Tibial nerve (tissue), 4 donors: ENCODE measurements around the gene CHRDL2. TPM values are rescaled to one million over a fixed set of nuclear protein-coding genes. Genes with fewer than 3 reads are reported as not detected.
"Not testable (repeated sequence)": the region's sequence is repeated elsewhere in the genome, so short reads cannot be mapped to it uniquely, and the experiment has no call there.

Experiments
- DNase-seq, 2 donors: peaks; one replicate each; pipeline ENCODE4 v3.0.0-alpha.2; 2019; ENCODE audit warnings: low spot score in 2 of 2
- H3K27ac ChIP-seq, 4 donors: fragments of 200-600 bp; sonication (generic) in 3 of 4; one replicate each; pipeline ENCODE4 v1.5.1; 2017 to 2019; ENCODE audit warnings: mild to moderate bottlenecking in 1 of 4
- H3K27me3 ChIP-seq, 2 donors: fragments of 200-600 bp; sonication (generic) in 1 of 2; one replicate each; pipeline versions ENCODE4 v1.5.1 to v1.6.0; 2017 to 2019
- H3K36me3 ChIP-seq, 3 donors: fragments of 200-600 bp; sonication (generic); one replicate each; pipeline ENCODE4 v1.5.1; 2018 to 2019
- H3K4me1 ChIP-seq, 4 donors: fragments of 200-600 bp; sonication (generic) in 3 of 4; one replicate each; pipeline ENCODE4 v1.5.1; 2017 to 2019
- H3K4me3 ChIP-seq, 4 donors: fragments of 200-600 bp; sonication (generic) in 3 of 4; one replicate each; pipeline ENCODE4 v1.5.1; 2017 to 2019; ENCODE audit warnings: mild to moderate bottlenecking in 1 of 4, moderate library complexity in 1 of 4
- H3K9me3 ChIP-seq, 4 donors: fragments of 200-600 bp; sonication (generic) in 3 of 4; one replicate each; pipeline ENCODE4 v1.5.1; 2017 to 2019
- CTCF ChIP-seq, 5 experiments: fragments of 200-600 bp in 3 of 5; fragments of 450-650 bp in 2 of 5; sonication (generic) in 3 of 5; IDR thresholded peaks; one replicate each; pipeline ENCODE4 v1.5.1; 2016 to 2019; ENCODE audit warnings: antibody characterized with exemption in 5 of 5, mild to moderate bottlenecking in 3 of 5, moderate library complexity in 2 of 5
- EP300 ChIP-seq, 2 donors: sonication (generic); formaldehyde crosslinking; IDR thresholded peaks; one replicate each; pipeline ENCODE4 v1.6.1; 2017; ENCODE audit warnings: antibody characterized with exemption in 2 of 2, mild to moderate bottlenecking in 1 of 2
- POLR2A ChIP-seq, 2 donors: fragments of 450-650 bp; IDR thresholded peaks; one replicate each; pipeline ENCODE4 v1.6.1; 2017; ENCODE audit warnings: antibody characterized with exemption in 2 of 2, mild to moderate bottlenecking in 2 of 2, moderate library complexity in 2 of 2
- WGBS, 2 donors: methylation state at CpG; one replicate each; pipeline ENCODE4 v1.1.5; 2018; 5-methylcytosine and 5-hydroxymethylcytosine counted together
- total RNA-seq, 4 donors: library from RNA; depleted of rRNA; stranded (reverse); fragments of >200 nt; gene quantifications; one replicate each; pipeline ENCODE4 v1.1.0, GENCODE V29; 2016

The CHRDL2 gene
- total RNA-seq, 4 donors from 2014 or later = not detected

GRCh38 chr11:74769055-74769707 is 38.0 kb upstream of the CHRDL2 start:
- no peak for TF ChIP-seq CTCF (IDR thresholded peaks at IDR 0.05)
- no peak overlapping the region for H3K27ac ChIP-seq
- no peaks in the 10 kb centered on the region for H3K36me3 ChIP-seq
- WGBS, 2 donors = 83 to 88% methylated on average over 2 of the region's 2 CpGs
- H3K27me3 ChIP-seq = no peaks in the 10 kb centered on the region
- H3K9me3 ChIP-seq = no peaks in the 10 kb centered on the region
- no peak for DNase-seq
- H3K4me3 ChIP-seq = no peak overlapping the region
- H3K4me1 ChIP-seq = peaks cover 0 to 6% (median 2%) of the 10 kb centered on the region in 4 donors

DNA sequence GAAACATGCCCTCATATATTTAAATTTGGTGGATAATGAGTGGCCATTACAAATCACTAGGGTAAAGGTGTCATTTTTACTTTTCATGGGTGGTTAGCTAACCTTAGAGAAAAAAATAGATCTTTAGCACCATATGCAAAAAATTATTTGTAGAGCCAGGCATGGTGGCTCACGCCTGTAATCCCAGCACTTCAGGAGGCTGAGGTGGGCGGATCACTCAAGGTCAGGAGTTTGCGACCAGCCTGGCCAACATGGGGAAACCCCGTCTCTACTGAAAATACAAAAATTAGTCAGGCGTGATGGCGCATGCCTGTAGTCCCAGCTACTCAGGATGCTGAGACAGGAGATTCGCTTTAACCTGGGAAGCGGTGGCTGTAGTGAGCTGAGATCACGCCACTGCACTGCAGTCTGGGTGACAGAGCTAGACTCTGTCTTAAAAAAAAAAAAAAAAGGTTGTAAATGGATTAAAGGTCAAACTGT is 37.0 kb upstream of the CHRDL2 start:
- H3K27me3 ChIP-seq, H3K36me3 ChIP-seq, H3K4me1 ChIP-seq, H3K9me3 ChIP-seq, H3K4me3 ChIP-seq, DNase-seq, H3K27ac ChIP-seq: not testable (repeated sequence)
- WGBS, 2 donors = 92 to 93% methylated on average over 9 of the region's 9 CpGs

- Histone ChIP-seq H3K9me3 (no peaks in the 10 kb centered on the region), H3K36me3 (no peaks in the 10 kb centered on the region), H3K4me1 (peaks cover 0 to 5% (median 2%) of the 10 kb centered on the region in 4 donors), H3K27me3 (no peaks in the 10 kb centered on the region), H3K4me3 (no peak overlapping the region), H3K27ac (no peak overlapping the region)
- DNase-seq = no peak
- 95 to 100% methylated on average over 1 of the region's 1 CpG for WGBS, 2 donors
- TF ChIP-seq CTCF (IDR thresholded peaks at IDR 0.05) = no peak
- TF ChIP-seq POLR2A (IDR thresholded peaks at IDR 0.05) = no peak
- TF ChIP-seq EP300 (IDR thresholded peaks at IDR 0.05) = no peak
Measured at GRCh38 chr11:74766905-74767304, 35.7 kb upstream of the CHRDL2 start.

DNA sequence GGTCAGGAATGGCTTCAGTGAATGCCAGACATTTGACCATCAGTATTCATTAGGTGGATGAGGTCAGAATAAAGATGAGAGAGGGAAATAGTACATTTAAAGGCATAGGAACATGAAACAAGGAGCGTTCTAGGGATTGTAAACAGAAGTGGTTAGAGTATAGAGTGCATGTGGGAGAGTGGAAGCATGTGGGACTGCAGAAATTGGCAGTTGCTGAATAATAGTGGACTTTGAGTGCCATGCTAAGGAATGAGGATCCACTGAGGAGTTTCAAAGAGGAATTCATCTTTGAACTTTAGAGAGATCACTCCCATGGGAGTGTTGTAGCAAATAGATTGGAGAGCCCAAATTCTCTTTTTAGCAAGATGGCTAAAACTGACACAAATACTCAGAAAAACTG is 25.3 kb upstream of the CHRDL2 start:
- Histone ChIP-seq H3K4me3 (no peak overlapping the region), H3K36me3 (no peaks in the 10 kb centered on the region)

DNA sequence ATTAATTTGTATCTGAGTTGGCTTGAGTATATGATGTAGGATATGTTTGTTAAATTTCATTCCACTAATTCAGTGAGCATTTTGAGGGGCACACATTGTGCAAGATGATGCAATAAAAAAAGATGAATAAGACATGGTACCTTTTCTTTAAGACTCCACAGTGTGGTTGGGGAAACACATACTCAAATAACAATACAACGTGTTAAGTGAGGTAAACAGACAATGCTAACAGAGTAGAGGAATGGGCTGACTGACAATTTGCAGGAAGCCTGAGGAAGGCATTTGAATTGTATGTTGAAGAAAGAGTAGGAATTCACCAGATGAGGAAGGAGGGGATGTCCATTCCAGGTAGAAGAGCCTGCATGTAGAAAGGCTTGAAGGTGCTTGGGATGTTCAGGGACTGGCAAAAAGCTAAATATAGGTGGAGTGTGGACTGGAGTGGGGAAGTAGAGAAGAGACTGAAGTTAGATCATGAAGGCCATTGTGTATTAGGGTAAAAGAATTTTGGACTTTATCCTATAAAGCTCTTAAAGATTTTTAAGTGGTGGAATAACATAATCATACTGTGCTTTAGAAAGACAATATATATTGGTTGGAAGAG is 24.3 kb upstream of the CHRDL2 start:
- 31 to 38% methylated on average over 1 of the region's 1 CpG for WGBS, 2 donors
- H3K27ac ChIP-seq = peak overlapping the region in 1 of 4 donors; percentile 12

More for the DNA sequence above, 25.3 kb upstream of the CHRDL2 start:
- H3K27ac ChIP-seq = no peak overlapping the region
- WGBS, 2 donors = 62 to 66% methylated on average over 1 of the region's 1 CpG
- H3K9me3 ChIP-seq = no peaks in the 10 kb centered on the region
- no peak for TF ChIP-seq CTCF (IDR thresholded peaks at IDR 0.05)
- no peak for TF ChIP-seq EP300 (IDR thresholded peaks at IDR 0.05)
- TF ChIP-seq POLR2A (IDR thresholded peaks at IDR 0.05) = no peak
- no peak for DNase-seq
- H3K27me3 ChIP-seq = no peaks in the 10 kb centered on the region
- peaks cover 0 to 36% (median 24%) of the 10 kb centered on the region in 4 donors for H3K4me1 ChIP-seq

More for the DNA sequence above, 24.3 kb upstream of the CHRDL2 start:
- Histone ChIP-seq H3K36me3 (no peaks in the 10 kb centered on the region), H3K9me3 (no peaks in the 10 kb centered on the region), H3K4me3 (no peak overlapping the region), H3K27me3 (no peaks in the 10 kb centered on the region), H3K4me1 (peaks cover 0 to 46% (median 24%) of the 10 kb centered on the region in 4 donors)
- no peak for TF ChIP-seq EP300 (IDR thresholded peaks at IDR 0.05)
- no peak for TF ChIP-seq CTCF (IDR thresholded peaks at IDR 0.05)
- no peak for TF ChIP-seq POLR2A (IDR thresholded peaks at IDR 0.05)
- DNase-seq = no peak
